ENCODE data around the gene AARS1.

- TF ChIP-seq CTCF (IDR thresholded peaks at IDR 0.05; ENCODE audit: low read depth, low read length) (no peak), EZH2phosphoT487 (IDR thresholded peaks at IDR 0.05; ENCODE audit: low read depth) (no peak)
These were observed 30.4 kb downstream of the AARS1 start for GRCh38 chr16:70258946-70259345.

Data from OCI-LY3 (cell line).